ENCODE measurements around the gene RING1. TPM values are rescaled to one million over a fixed set of nuclear protein-coding genes. Genes with fewer than 3 reads are reported as not detected.

Gene RING1
- total RNA-seq, 1 experiment from 2014 or later: 45.9 TPM

GRCh38 chr6:33215271-33216116 is 7.2 kb downstream of the RING1 start:
- Histone ChIP-seq H2AFZ (ENCODE audit: low read depth, low read length, poor library complexity, severe bottlenecking) (no peak overlapping the region), H3K9me2 (ENCODE audit: insufficient read depth) (no peaks in the 10 kb centered on the region), H3K4me2 (ENCODE audit: low read length) (no peak overlapping the region), H3K4me1 (ENCODE audit: control insufficient read depth in 1 of 2, insufficient read depth in 2 of 2, low read length in 2 of 2) (peaks cover 0 to 5% of the 10 kb centered on the region in 2 experiments; a peak in 1 of 4 replicates), H3K27me3 (ENCODE audit: insufficient read depth, low read length) (no peaks in the 10 kb centered on the region), H4K20me1 (ENCODE audit: insufficient read depth) (no peaks in the 10 kb centered on the region), H3K36me3 (ENCODE audit: control insufficient read depth in 1 of 2, insufficient read depth in 2 of 2, low read length in 2 of 2) (peaks cover 2 to 6% of the 10 kb centered on the region in 2 experiments; a peak in 1 of 4 replicates), H3K4me3 (replicated peaks in 1 of 2; ENCODE audit: low read depth in 1 of 2, low read length in 2 of 2) (no peak overlapping the region), H3K27ac (ENCODE audit: low read depth, low read length) (no peak overlapping the region), H3K9ac (ENCODE audit: low read length) (no peak overlapping the region), H3K9me3 (ENCODE audit: control insufficient read depth in 1 of 2, insufficient read depth in 1 of 2, low read depth in 1 of 2, low read length in 2 of 2) (no peaks in the 10 kb centered on the region), H3K79me2 (ENCODE audit: insufficient read depth, low read length) (no peaks in the 10 kb centered on the region)
- BruUV-seq (replicated peaks): no TSS peak
- intact Hi-C loops (cut with micrococcal nuclease): no loop called here
- ChIA-PET POLR2A (no interaction called here), RAD21 (ENCODE audit: low non-redundant PET in 1 of 2, low total read pairs in 2 of 2, uncharacterized antibody in 2 of 2, unreplicated experiment in 2 of 2) (no interaction called here), CTCF (no interaction called here)
- DNase-seq (ENCODE audit: low read depth, low spot score): no peak
- TF ChIP-seq EZH2 (IDR thresholded peaks at IDR 0.05) (no peak), POLR2AphosphoS5 (IDR thresholded peaks at IDR 0.05; ENCODE audit: low read depth, low read length) (no peak), ZFX (IDR thresholded peaks at IDR 0.05) (no peak), CBX3 (IDR thresholded peaks at IDR 0.05; ENCODE audit: low read depth) (no peak), RAD21 (IDR thresholded peaks at IDR 0.05; ENCODE audit: low read depth) (no peak), SRF (IDR thresholded peaks at IDR 0.05; ENCODE audit: low read depth) (no peak), YY1 (IDR thresholded peaks at IDR 0.05; ENCODE audit: extremely low read depth, insufficient replicate concordance, low read depth, low read length) (no peak), SIN3A (IDR thresholded peaks at IDR 0.05; ENCODE audit: low read depth) (no peak), ZBTB33 (IDR thresholded peaks at IDR 0.05; ENCODE audit: extremely low read depth, insufficient replicate concordance, low read length) (no peak), JUND (IDR thresholded peaks at IDR 0.05) (no peak), TCF7L2 (IDR thresholded peaks at IDR 0.05; ENCODE audit: borderline replicate concordance, extremely low read depth, insufficient read depth, insufficient read length) (no peak), EZH2phosphoT487 (IDR thresholded peaks at IDR 0.05; ENCODE audit: borderline replicate concordance) (no peak), CEBPB (IDR thresholded peaks at IDR 0.05; ENCODE audit: low read depth) (no peak), ELF1 (IDR thresholded peaks at IDR 0.05; ENCODE audit: borderline replicate concordance, low read depth) (no peak), POLR2A (IDR thresholded peaks at IDR 0.05; ENCODE audit: borderline replicate concordance, extremely low read depth, insufficient read depth, insufficient read length) (no peak), SP1 (IDR thresholded peaks at IDR 0.05; ENCODE audit: low read depth) (no peak)
- TF ChIP-seq, protein P1, sequence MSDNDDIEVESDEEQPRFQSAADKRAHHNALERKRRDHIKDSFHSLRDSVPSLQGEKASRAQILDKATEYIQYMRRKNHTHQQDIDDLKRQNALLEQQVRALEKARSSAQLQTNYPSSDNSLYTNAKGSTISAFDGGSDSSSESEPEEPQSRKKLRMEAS (IDR thresholded peaks at IDR 0.05): no peak
- TF ChIP-seq, protein P2, sequence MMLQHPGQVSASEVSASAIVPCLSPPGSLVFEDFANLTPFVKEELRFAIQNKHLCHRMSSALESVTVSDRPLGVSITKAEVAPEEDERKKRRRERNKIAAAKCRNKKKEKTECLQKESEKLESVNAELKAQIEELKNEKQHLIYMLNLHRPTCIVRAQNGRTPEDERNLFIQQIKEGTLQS (IDR thresholded peaks at IDR 0.05): no peak
- TF ChIP-seq, protein P3, sequence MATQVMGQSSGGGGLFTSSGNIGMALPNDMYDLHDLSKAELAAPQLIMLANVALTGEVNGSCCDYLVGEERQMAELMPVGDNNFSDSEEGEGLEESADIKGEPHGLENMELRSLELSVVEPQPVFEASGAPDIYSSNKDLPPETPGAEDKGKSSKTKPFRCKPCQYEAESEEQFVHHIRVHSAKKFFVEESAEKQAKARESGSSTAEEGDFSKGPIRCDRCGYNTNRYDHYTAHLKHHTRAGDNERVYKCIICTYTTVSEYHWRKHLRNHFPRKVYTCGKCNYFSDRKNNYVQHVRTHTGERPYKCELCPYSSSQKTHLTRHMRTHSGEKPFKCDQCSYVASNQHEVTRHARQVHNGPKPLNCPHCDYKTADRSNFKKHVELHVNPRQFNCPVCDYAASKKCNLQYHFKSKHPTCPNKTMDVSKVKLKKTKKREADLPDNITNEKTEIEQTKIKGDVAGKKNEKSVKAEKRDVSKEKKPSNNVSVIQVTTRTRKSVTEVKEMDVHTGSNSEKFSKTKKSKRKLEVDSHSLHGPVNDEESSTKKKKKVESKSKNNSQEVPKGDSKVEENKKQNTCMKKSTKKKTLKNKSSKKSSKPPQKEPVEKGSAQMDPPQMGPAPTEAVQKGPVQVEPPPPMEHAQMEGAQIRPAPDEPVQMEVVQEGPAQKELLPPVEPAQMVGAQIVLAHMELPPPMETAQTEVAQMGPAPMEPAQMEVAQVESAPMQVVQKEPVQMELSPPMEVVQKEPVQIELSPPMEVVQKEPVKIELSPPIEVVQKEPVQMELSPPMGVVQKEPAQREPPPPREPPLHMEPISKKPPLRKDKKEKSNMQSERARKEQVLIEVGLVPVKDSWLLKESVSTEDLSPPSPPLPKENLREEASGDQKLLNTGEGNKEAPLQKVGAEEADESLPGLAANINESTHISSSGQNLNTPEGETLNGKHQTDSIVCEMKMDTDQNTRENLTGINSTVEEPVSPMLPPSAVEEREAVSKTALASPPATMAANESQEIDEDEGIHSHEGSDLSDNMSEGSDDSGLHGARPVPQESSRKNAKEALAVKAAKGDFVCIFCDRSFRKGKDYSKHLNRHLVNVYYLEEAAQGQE (IDR thresholded peaks at IDR 0.05; ENCODE audit: low read depth): no peak
- ATAC-seq: no peak

All from HCT116 (cell line).